ENCODE data around the gene RNU2-1. TPM values are rescaled to one million over a fixed set of nuclear protein-coding genes. Genes with fewer than 3 reads are reported as not detected.

The RNU2-1 gene
- total and polyA plus RNA-seq, 2 of the 13 experiments (the other 11 are each of a cell fraction or from before 2014, with no cell fraction given): not detected

GRCh38 chr17:43211480-43212402 is 22.0 kb downstream of the RNU2-1 start, which contains the start of gene TMEM106A (continued):
- peak; percentile 77; the same call in 1 of the 2 replicates for TF ChIP-seq ZSCAN20 (CRISPR knock-in tag; IDR thresholded peaks at IDR 0.05; ENCODE audit: borderline replicate concordance)
- TF ChIP-seq, protein P1, sequence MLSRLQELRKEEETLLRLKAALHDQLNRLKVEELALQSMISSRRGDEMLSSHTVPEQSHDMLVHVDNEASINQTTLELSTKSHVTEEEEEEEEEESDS (CRISPR knock-in tag; IDR thresholded peaks at IDR 0.05; ENCODE audit: borderline replicate concordance): peak; percentile 34; the same call in 1 of the 2 replicates
- TF ChIP-seq ZSCAN25 (CRISPR knock-in tag; IDR thresholded peaks at IDR 0.05): peak; percentile 44
- no peak for TF ChIP-seq ZFP62 (CRISPR knock-in tag; IDR thresholded peaks at IDR 0.05)
- peak; percentile 97 for TF ChIP-seq NRL (CRISPR knock-in tag; IDR thresholded peaks at IDR 0.05; ENCODE audit: borderline replicate concordance)
- no peak for TF ChIP-seq MEIS1 (CRISPR knock-in tag; IDR thresholded peaks at IDR 0.05; ENCODE audit: borderline replicate concordance)
- no peak; the same call in 1 of the 2 replicates for TF ChIP-seq FOXA3 (CRISPR knock-in tag; IDR thresholded peaks at IDR 0.05)
- peak; percentile 97 for TF ChIP-seq POLR2AphosphoS5 (IDR thresholded peaks at IDR 0.05; ENCODE audit: low read depth, low read length)
- 0 out of 2 replicates have a peak, but pooled peaks have one; percentile 34 for TF ChIP-seq NFATC3 (CRISPR knock-in tag; IDR thresholded peaks at IDR 0.05)
- TF ChIP-seq, protein P2, sequence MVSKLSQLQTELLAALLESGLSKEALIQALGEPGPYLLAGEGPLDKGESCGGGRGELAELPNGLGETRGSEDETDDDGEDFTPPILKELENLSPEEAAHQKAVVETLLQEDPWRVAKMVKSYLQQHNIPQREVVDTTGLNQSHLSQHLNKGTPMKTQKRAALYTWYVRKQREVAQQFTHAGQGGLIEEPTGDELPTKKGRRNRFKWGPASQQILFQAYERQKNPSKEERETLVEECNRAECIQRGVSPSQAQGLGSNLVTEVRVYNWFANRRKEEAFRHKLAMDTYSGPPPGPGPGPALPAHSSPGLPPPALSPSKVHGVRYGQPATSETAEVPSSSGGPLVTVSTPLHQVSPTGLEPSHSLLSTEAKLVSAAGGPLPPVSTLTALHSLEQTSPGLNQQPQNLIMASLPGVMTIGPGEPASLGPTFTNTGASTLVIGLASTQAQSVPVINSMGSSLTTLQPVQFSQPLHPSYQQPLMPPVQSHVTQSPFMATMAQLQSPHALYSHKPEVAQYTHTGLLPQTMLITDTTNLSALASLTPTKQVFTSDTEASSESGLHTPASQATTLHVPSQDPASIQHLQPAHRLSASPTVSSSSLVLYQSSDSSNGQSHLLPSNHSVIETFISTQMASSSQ (IDR thresholded peaks at IDR 0.05; ENCODE audit: low read depth): no peak
- TF ChIP-seq, protein P2 (CRISPR knock-in tag; IDR thresholded peaks at IDR 0.05; ENCODE audit: borderline replicate concordance): no peak
- no peak for TF ChIP-seq DR1 (CRISPR knock-in tag; IDR thresholded peaks at IDR 0.05)
- no peak for TF ChIP-seq FOXM1 (CRISPR knock-in tag; IDR thresholded peaks at IDR 0.05)
- no peak for TF ChIP-seq ZNF260 (CRISPR knock-in tag; IDR thresholded peaks at IDR 0.05; ENCODE audit: borderline replicate concordance, low read depth)
- TF ChIP-seq NPAS2 (CRISPR knock-in tag; IDR thresholded peaks at IDR 0.05; ENCODE audit: borderline replicate concordance): no peak
- 0 out of 2 replicates have a peak, but pooled peaks have one; percentile 13 for TF ChIP-seq PAF1 (CRISPR knock-in tag; IDR thresholded peaks at IDR 0.05)
- no peak for TF ChIP-seq NONO (IDR thresholded peaks at IDR 0.05)
- TF ChIP-seq NONO (CRISPR knock-in tag; conservative IDR thresholded peaks at IDR 0.05): no peak
- no peak for TF ChIP-seq HDAC6 (IDR thresholded peaks at IDR 0.05; ENCODE audit: low read depth, low read length)
- no peak for TF ChIP-seq E2F1 (CRISPR knock-in tag; IDR thresholded peaks at IDR 0.05)
- TF ChIP-seq, protein P3, sequence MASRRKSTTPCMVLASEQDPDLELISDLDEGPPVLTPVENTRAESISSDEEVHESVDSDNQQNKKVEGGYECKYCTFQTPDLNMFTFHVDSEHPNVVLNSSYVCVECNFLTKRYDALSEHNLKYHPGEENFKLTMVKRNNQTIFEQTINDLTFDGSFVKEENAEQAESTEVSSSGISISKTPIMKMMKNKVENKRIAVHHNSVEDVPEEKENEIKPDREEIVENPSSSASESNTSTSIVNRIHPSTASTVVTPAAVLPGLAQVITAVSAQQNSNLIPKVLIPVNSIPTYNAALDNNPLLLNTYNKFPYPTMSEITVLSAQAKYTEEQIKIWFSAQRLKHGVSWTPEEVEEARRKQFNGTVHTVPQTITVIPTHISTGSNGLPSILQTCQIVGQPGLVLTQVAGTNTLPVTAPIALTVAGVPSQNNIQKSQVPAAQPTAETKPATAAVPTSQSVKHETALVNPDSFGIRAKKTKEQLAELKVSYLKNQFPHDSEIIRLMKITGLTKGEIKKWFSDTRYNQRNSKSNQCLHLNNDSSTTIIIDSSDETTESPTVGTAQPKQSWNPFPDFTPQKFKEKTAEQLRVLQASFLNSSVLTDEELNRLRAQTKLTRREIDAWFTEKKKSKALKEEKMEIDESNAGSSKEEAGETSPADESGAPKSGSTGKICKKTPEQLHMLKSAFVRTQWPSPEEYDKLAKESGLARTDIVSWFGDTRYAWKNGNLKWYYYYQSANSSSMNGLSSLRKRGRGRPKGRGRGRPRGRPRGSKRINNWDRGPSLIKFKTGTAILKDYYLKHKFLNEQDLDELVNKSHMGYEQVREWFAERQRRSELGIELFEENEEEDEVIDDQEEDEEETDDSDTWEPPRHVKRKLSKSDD (CRISPR knock-in tag; IDR thresholded peaks at IDR 0.05; ENCODE audit: low read depth): no peak
- no peak for TF ChIP-seq GTF3A (CRISPR knock-in tag; conservative IDR thresholded peaks at IDR 0.05)
